MM.1S (cell line): ENCODE measurements around the gene PSMD6.

ENCODE experiments used
- CTCF ChIP-seq: fragments of 300-600 bp; sonication (generic); IDR thresholded peaks from 2 replicates; pipeline ENCODE4 v1.5.1; 2016; ENCODE audit warnings: antibody characterized with exemption, low read length, mixed read lengths
- EZH2 ChIP-seq: fragments of 300-600 bp; sonication (generic); optimal IDR thresholded peaks from 2 replicates; pipeline ENCODE3; 2017; ENCODE audit warnings: low read depth, mild to moderate bottlenecking, antibody characterized with exemption, low read length, mixed read lengths

DNA sequence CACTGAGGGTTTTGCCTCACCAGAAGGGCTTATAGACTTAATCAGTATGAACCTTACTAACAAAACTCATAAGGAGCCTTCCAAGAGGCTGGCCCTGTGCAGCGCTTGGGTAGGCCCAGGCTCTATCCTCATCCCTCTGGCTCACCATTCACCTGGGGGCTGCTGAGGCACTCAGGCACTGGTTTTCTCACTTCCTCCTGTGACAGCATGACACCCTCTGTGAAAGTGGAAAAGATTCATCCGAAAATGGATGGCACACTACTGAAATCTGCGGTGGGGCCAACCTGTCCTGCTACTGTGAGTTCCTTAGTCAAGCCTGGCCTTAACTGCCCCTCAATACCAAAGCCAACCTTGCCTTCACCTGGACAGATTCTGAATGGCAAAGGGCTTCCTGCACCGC, 41.3 kb downstream of the PSMD6 start:
- TF ChIP-seq CTCF, result no peak
- TF ChIP-seq EZH2, result no peak
